ENCODE measurements around the gene RBM33. TPM values are rescaled to one million over a fixed set of nuclear protein-coding genes. Genes with fewer than 3 reads are reported as not detected.

Gene RBM33
- polyA plus RNA-seq, 3 donors, result 15.0 to 27.7 (median 22.2) TPM

DNA sequence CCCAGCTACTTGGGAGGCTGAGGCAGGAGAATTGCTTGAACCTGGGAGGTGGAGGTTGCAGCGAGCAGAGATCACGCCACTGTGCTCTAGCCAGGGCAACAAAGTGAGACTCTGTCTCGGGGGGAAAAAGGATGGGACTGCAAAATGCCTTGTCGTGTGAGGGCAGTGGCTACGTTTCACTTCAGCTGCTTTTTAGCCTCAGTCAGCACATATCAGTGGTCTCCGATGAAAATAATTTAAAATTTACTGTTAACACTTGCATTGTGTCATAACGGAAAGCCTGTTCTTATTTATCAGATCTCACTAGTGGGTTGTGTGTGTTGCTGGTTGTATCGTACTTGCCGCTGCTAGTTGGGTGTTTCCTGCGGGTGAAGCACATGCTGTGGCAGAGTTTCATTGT lies 61.9 kb downstream of the RBM33 start:
- WGBS (ENCODE audit: insufficient coverage), result 98% methylated on average over 5 of the region's 10 CpGs
- Histone ChIP-seq H3K27me3 (ENCODE audit: control insufficient read depth in 2 of 2, insufficient read depth in 2 of 2, low read length in 2 of 2) (no peaks in the 10 kb centered on the region), H3K79me2 (ENCODE audit: insufficient read depth, low read length) (peaks cover 29% of the 10 kb centered on the region), H3K4me2 (replicated peaks; ENCODE audit: extremely low read depth, low read length, poor library complexity, severe bottlenecking) (no peak overlapping the region), H3K36me3 (replicated peaks in 1 of 2; ENCODE audit: control insufficient read depth in 1 of 2, insufficient read depth in 2 of 2, low read length in 2 of 2) (peaks cover 92 to 100% of the 10 kb centered on the region in 2 donors), H3K4me3 (replicated peaks in 1 of 3; ENCODE audit: low read depth in 2 of 3, low read length in 3 of 3) (no peak overlapping the region), H3K27ac (ENCODE audit: low read depth in 1 of 2, low read length in 2 of 2) (no peak overlapping the region), H3K4me1 (ENCODE audit: control insufficient read depth in 1 of 2, insufficient read depth in 2 of 2, low read length in 2 of 2) (no peaks in the 10 kb centered on the region), H3K9ac (ENCODE audit: insufficient read depth, low read length, poor library complexity, severe bottlenecking) (no peak overlapping the region), H4K20me1 (ENCODE audit: insufficient read depth, low read length) (peaks cover 91% of the 10 kb centered on the region), H2AFZ (ENCODE audit: insufficient read depth, low read depth, low read length, poor library complexity, severe bottlenecking) (no peak overlapping the region), H3K9me3 (replicated peaks in 1 of 2; ENCODE audit: control insufficient read depth in 1 of 2, insufficient read depth in 1 of 2, low read length in 2 of 2) (no peaks in the 10 kb centered on the region)
- Mint-ChIP-seq H3K27me3 (ENCODE audit: low read depth in 3 of 3) (peaks cover 0 to 3% (median 0%) of the 10 kb centered on the region in 3 donors), H3K4me1 (no peaks in the 10 kb centered on the region), H3K9me3 (no peaks in the 10 kb centered on the region), H3K4me3 (no peak overlapping the region), H3K27ac (no peak overlapping the region), H3K36me3 (peaks cover 43 to 50% of the 10 kb centered on the region in 2 donors)
- DNase-seq, result no peak
- intact Hi-C loops (cut with micrococcal nuclease), result no loop called here
- no peak for TF ChIP-seq CTCF (IDR thresholded peaks at IDR 0.05)

DNA sequence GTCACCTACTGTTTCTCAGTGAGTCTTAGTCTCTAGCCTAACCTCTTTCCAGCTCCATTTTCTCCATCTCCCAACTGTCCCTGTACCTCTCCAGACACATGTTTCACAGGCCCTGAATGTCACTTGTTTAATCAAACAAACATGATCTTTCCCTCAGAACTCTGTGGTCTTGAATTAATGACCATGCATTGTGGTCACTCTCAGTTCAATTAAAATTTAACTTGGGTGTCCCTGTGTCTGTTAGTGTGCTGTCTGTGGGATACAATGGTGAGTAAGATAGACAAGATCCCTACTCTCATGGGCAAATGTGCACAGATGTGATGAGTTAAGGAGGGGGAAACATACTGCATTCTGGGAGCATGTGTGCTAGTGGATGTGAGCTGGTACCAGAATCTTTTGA lies 65.0 kb downstream of the RBM33 start:
- Mint-ChIP-seq H3K27me3 (ENCODE audit: low read depth in 3 of 3) (no peaks in the 10 kb centered on the region), H3K36me3 (peaks cover 36 to 38% of the 10 kb centered on the region in 2 donors), H3K4me3 (no peak overlapping the region), H3K9me3 (no peaks in the 10 kb centered on the region), H3K4me1 (peaks cover 17% of the 10 kb centered on the region), H3K27ac (no peak overlapping the region)
- Histone ChIP-seq H3K27me3 (ENCODE audit: control insufficient read depth in 2 of 2, insufficient read depth in 2 of 2, low read length in 2 of 2) (no peaks in the 10 kb centered on the region), H4K20me1 (ENCODE audit: insufficient read depth, low read length) (peaks cover 93% of the 10 kb centered on the region), H3K79me2 (ENCODE audit: insufficient read depth, low read length) (peaks cover 47% of the 10 kb centered on the region), H3K36me3 (replicated peaks in 1 of 2; ENCODE audit: control insufficient read depth in 1 of 2, insufficient read depth in 2 of 2, low read length in 2 of 2) (peaks cover 87 to 98% of the 10 kb centered on the region in 2 donors), H3K4me3 (replicated peaks in 1 of 3; ENCODE audit: low read depth in 2 of 3, low read length in 3 of 3) (no peak overlapping the region), H3K27ac (ENCODE audit: low read depth in 1 of 2, low read length in 2 of 2) (no peak overlapping the region), H3K9ac (ENCODE audit: insufficient read depth, low read length, poor library complexity, severe bottlenecking) (no peak overlapping the region), H2AFZ (ENCODE audit: insufficient read depth, low read depth, low read length, poor library complexity, severe bottlenecking) (no peak overlapping the region), H3K4me1 (ENCODE audit: control insufficient read depth in 1 of 2, insufficient read depth in 2 of 2, low read length in 2 of 2) (peaks cover 5 to 8% of the 10 kb centered on the region in 2 donors), H3K9me3 (replicated peaks in 1 of 2; ENCODE audit: control insufficient read depth in 1 of 2, insufficient read depth in 1 of 2, low read length in 2 of 2) (no peaks in the 10 kb centered on the region), H3K4me2 (replicated peaks; ENCODE audit: extremely low read depth, low read length, poor library complexity, severe bottlenecking) (no peak overlapping the region)
- intact Hi-C loops (cut with micrococcal nuclease), result no loop called here
- TF ChIP-seq CTCF (IDR thresholded peaks at IDR 0.05), result no peak
- DNase-seq, result no peak
